ENCODE data around the gene C1QTNF7.

- TF ChIP-seq, protein P1, sequence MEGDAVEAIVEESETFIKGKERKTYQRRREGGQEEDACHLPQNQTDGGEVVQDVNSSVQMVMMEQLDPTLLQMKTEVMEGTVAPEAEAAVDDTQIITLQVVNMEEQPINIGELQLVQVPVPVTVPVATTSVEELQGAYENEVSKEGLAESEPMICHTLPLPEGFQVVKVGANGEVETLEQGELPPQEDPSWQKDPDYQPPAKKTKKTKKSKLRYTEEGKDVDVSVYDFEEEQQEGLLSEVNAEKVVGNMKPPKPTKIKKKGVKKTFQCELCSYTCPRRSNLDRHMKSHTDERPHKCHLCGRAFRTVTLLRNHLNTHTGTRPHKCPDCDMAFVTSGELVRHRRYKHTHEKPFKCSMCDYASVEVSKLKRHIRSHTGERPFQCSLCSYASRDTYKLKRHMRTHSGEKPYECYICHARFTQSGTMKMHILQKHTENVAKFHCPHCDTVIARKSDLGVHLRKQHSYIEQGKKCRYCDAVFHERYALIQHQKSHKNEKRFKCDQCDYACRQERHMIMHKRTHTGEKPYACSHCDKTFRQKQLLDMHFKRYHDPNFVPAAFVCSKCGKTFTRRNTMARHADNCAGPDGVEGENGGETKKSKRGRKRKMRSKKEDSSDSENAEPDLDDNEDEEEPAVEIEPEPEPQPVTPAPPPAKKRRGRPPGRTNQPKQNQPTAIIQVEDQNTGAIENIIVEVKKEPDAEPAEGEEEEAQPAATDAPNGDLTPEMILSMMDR (IDR thresholded peaks at IDR 0.05; ENCODE audit: low read depth, low read length, poor library complexity, severe bottlenecking): no peak
- TF ChIP-seq EZH2phosphoT487 (IDR thresholded peaks at IDR 0.05; ENCODE audit: borderline replicate concordance, low read length): no peak
These were observed 45.1 kb upstream of the C1QTNF7 start for GRCh38 chr4:15382669-15383273.
